Ureter (tissue), 1 donor: ENCODE data around the gene HNRNPH3. TPM values are rescaled to one million over a fixed set of nuclear protein-coding genes. Genes with fewer than 3 reads are reported as not detected.

ENCODE experiments used
- total RNA-seq: library from RNA; stranded (reverse); gene quantifications from one replicate; pipeline ENCODE4 v1.2.4, GENCODE V29; 2023
- donor health status: DM: yes; HTN: yes; CAD: no.

Gene HNRNPH3
- total RNA-seq, 1 donor from 2014 or later: 103 TPM

Other genes with a start within 250 kb of the HNRNPH3 start
- gene MYPN, start 222.6 kb upstream of the HNRNPH3 start, total RNA-seq: 0.08 TPM
- not detected for gene ATOH7, start 100.0 kb upstream of the HNRNPH3 start, total RNA-seq
- gene PBLD, start 864 bp downstream of the HNRNPH3 start, total RNA-seq: 13.9 TPM
- gene RUFY2, start 75.2 kb downstream of the HNRNPH3 start, total RNA-seq: 43.6 TPM
- gene DNA2, start 139.9 kb downstream of the HNRNPH3 start, total RNA-seq: 4.4 TPM
- 36.8 TPM for gene SLC25A16, start 195.5 kb downstream of the HNRNPH3 start, total RNA-seq
- gene TET1, start 228.3 kb downstream of the HNRNPH3 start, total RNA-seq: 4.8 TPM